ENCODE measurements around the gene SGSM1. TPM values are rescaled to one million over a fixed set of nuclear protein-coding genes. Genes with fewer than 3 reads are reported as not detected.

The SGSM1 gene
- total RNA-seq, 1 experiment from 2014 or later = 4.3 TPM

- Histone ChIP-seq H3K14ac (ENCODE audit: insufficient read depth, low read length) (no peak overlapping the region), H4K91ac (ENCODE audit: insufficient read length, low read depth, low read length) (no peak overlapping the region), H3K27ac (ENCODE audit: insufficient read length, low read depth, low read length) (no peak overlapping the region), H3K4ac (ENCODE audit: low read depth, low read length) (no peak overlapping the region), H4K20me1 (ENCODE audit: control insufficient read depth, insufficient read depth, insufficient read length) (no peaks in the 10 kb centered on the region), H3K79me1 (ENCODE audit: insufficient read depth, low read depth, low read length, poor library complexity, severe bottlenecking) (no peaks in the 10 kb centered on the region), H2BK15ac (ENCODE audit: low read depth, low read length) (no peak overlapping the region), H3K56ac (ENCODE audit: insufficient read length, low read depth, low read length) (no peak overlapping the region), H3K4me1 (ENCODE audit: insufficient read depth, low read length) (no peaks in the 10 kb centered on the region), H3K9me3 (ENCODE audit: control insufficient read depth, low read depth, low read length) (no peaks in the 10 kb centered on the region), H3T11ph (ENCODE audit: low read length) (no peak overlapping the region), H2BK120ac (ENCODE audit: low read depth, low read length, poor library complexity, severe bottlenecking) (no peak overlapping the region), H2BK12ac (ENCODE audit: insufficient read length, low read depth, low read length) (no peak overlapping the region), H3K23ac (ENCODE audit: insufficient read length, low read depth, low read length) (no peak overlapping the region), H3K9ac (ENCODE audit: extremely low read depth, insufficient read length, low read length) (no peak overlapping the region), H2BK20ac (ENCODE audit: low read depth, low read length, poor library complexity, severe bottlenecking) (no peak overlapping the region), H4K8ac (replicated peaks; ENCODE audit: insufficient read length, low read depth, low read length) (no peak overlapping the region), H3K79me2 (ENCODE audit: insufficient read depth, low read length) (no peaks in the 10 kb centered on the region), H2AFZ (ENCODE audit: low read length) (no peak overlapping the region), H2AK5ac (ENCODE audit: insufficient read length, low read length) (no peak overlapping the region), H3K18ac (ENCODE audit: insufficient read length, low read depth, low read length) (no peak overlapping the region), H3K4me2 (ENCODE audit: insufficient read depth, insufficient read length, low read length) (no peak overlapping the region), H3K23me2 (ENCODE audit: insufficient read length, low read depth, low read length, poor library complexity, severe bottlenecking) (no peaks in the 10 kb centered on the region), H3K27me3 (ENCODE audit: insufficient read depth, low read length) (no peaks in the 10 kb centered on the region), H4K5ac (ENCODE audit: insufficient read length, low read depth, low read length) (no peak overlapping the region), H2BK5ac (ENCODE audit: insufficient read length, low read length) (no peak overlapping the region)
- H3K4me3 Mint-ChIP-seq = no peak overlapping the region
- no peaks in the 10 kb centered on the region for H3K36me3 Mint-ChIP-seq (ENCODE audit: insufficient read depth in 1 of 3, low read depth in 3 of 3)
- DNase-seq = no peak
- H3K4me1 Mint-ChIP-seq = peaks cover 11 to 20% of the 10 kb centered on the region in 2 experiments
- H3K27ac Mint-ChIP-seq = no peak overlapping the region
- no peaks in the 10 kb centered on the region; the same call in 1 of the 2 replicates for H3K27me3 Mint-ChIP-seq (ENCODE audit: low read depth)
- H3K9me3 Mint-ChIP-seq = no peaks in the 10 kb centered on the region
- TF ChIP-seq CTCF (conservative IDR thresholded peaks at IDR 0.05) = no peak
Measured at GRCh38 chr22:24935771-24936483, 129.9 kb downstream of the SGSM1 start.
